Activated naive CD4-positive, alpha-beta T cell treated with anti-CD3 and anti-CD28 coated beads for 36 hours (primary cell): Measurements from ENCODE around the gene CXCL12. TPM values are rescaled to one million over a fixed set of nuclear protein-coding genes. Genes with fewer than 3 reads are reported as not detected.

Experiments
- CTCF ChIA-PET: fragments of 350-600 bp; sonication (Branson Sonifier 250); formaldehyde crosslinking; loops from one replicate; lab custom pipeline; 2021; ENCODE audit warnings: antibody characterized with exemption; lab: Charles Lee
- DNase-seq: peaks from one replicate; pipeline ENCODE4 v3.0.0-alpha.2; 2020
- H3K27ac Mint-ChIP-seq: one replicate; pipeline ENCODE4 v1.8.0; 2021; ENCODE audit warnings: mild to moderate bottlenecking, mixed read lengths
- H3K27me3 Mint-ChIP-seq: one replicate; pipeline ENCODE4 v1.8.0; 2021; ENCODE audit warnings: low read depth, mixed read lengths
- H3K36me3 Mint-ChIP-seq: one replicate; pipeline ENCODE4 v1.8.0; 2021; ENCODE audit warnings: low read depth, mixed read lengths
- H3K4me1 Mint-ChIP-seq: one replicate; pipeline ENCODE4 v1.8.0; 2021; ENCODE audit warnings: low read depth, mixed read lengths
- H3K4me3 Mint-ChIP-seq: one replicate; pipeline ENCODE4 v1.8.0; 2021; ENCODE audit warnings: mild to moderate bottlenecking, moderate library complexity, mixed read lengths
- H3K9me3 Mint-ChIP-seq: one replicate; pipeline ENCODE4 v1.8.0; 2021; ENCODE audit warnings: mixed read lengths
- intact Hi-C: fragments of 100-400 bp; cut with micrococcal nuclease; formaldehyde crosslinking; loops from one replicate; pipeline ENCODE4 v1.15.1; 2023
- total RNA-seq, 2 experiments: library from RNA; stranded (reverse); gene quantifications; one replicate each; pipeline ENCODE4 v1.2.3, GENCODE V29; 2021

The CXCL12 gene
- total RNA-seq, 2 experiments from 2014 or later = not detected

DNA sequence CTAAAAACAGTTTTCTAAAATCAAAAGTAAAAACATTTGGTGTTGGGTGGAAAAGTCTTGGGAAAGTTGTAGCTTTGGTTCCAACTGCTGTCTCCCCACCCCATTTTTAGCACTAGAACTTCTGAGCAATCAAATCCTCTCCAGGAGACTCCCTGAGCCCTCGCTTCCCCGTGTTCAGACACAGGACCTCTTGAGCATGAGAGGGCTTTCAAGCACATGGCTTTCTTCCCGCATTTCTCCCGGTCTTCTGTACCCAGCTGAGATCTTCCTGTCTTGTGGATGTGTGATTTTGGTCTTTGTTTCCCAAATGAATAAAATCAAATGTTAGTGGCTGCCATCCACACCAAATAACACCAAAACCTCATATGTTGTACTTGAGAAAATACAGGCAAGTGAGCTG is 5.0 kb downstream of the CXCL12 start:
- no peaks in the 10 kb centered on the region for H3K9me3 Mint-ChIP-seq
- H3K4me1 Mint-ChIP-seq = no peaks in the 10 kb centered on the region
- H3K27me3 Mint-ChIP-seq = peaks cover 9% of the 10 kb centered on the region
- no peak overlapping the region for H3K4me3 Mint-ChIP-seq
- CTCF ChIA-PET = no interaction called here
- DNase-seq = no peak
- intact Hi-C loops = no loop called here
- H3K27ac Mint-ChIP-seq = no peak overlapping the region
- H3K36me3 Mint-ChIP-seq = no peaks in the 10 kb centered on the region

GRCh38 chr10:44378626-44379025 is 6.3 kb downstream of the CXCL12 start:
- H3K9me3 Mint-ChIP-seq = no peaks in the 10 kb centered on the region
- no peak for DNase-seq
- no peak overlapping the region for H3K27ac Mint-ChIP-seq
- no peak overlapping the region for H3K4me3 Mint-ChIP-seq
- H3K27me3 Mint-ChIP-seq = peaks cover 5% of the 10 kb centered on the region
- H3K4me1 Mint-ChIP-seq = no peaks in the 10 kb centered on the region
- intact Hi-C loops = no loop called here
- CTCF ChIA-PET = no interaction called here
- H3K36me3 Mint-ChIP-seq = no peaks in the 10 kb centered on the region

- no peaks in the 10 kb centered on the region for H3K4me1 Mint-ChIP-seq
- no peaks in the 10 kb centered on the region for H3K27me3 Mint-ChIP-seq
- intact Hi-C loops = no loop called here
- H3K27ac Mint-ChIP-seq = no peak overlapping the region
- no peak for DNase-seq
- CTCF ChIA-PET = interaction anchor here (0.7 kb wide), 1 partner anchor 721 kb away, joined by 3 read pairs; no protein-coding TSS in a partner anchor
- no peaks in the 10 kb centered on the region for H3K9me3 Mint-ChIP-seq
- H3K36me3 Mint-ChIP-seq = no peaks in the 10 kb centered on the region
- H3K4me3 Mint-ChIP-seq = no peak overlapping the region
These were observed 7.1 kb downstream of the CXCL12 start for GRCh38 chr10:44377651-44378310.

GRCh38 chr10:44376472-44377099 is 8.3 kb downstream of the CXCL12 start:
- no peak overlapping the region for H3K4me3 Mint-ChIP-seq
- CTCF ChIA-PET = no interaction called here
- H3K4me1 Mint-ChIP-seq = no peaks in the 10 kb centered on the region
- no peak overlapping the region for H3K27ac Mint-ChIP-seq
- DNase-seq = no peak
- intact Hi-C loops = no loop called here
- no peaks in the 10 kb centered on the region for H3K36me3 Mint-ChIP-seq
- no peaks in the 10 kb centered on the region for H3K9me3 Mint-ChIP-seq
- H3K27me3 Mint-ChIP-seq = peaks cover 2% of the 10 kb centered on the region

- Mint-ChIP-seq H3K4me3 (no peak overlapping the region), H3K36me3 (no peaks in the 10 kb centered on the region), H3K27ac (no peak overlapping the region), H3K27me3 (peaks cover 3% of the 10 kb centered on the region), H3K9me3 (no peaks in the 10 kb centered on the region), H3K4me1 (no peaks in the 10 kb centered on the region)
- CTCF ChIA-PET = no interaction called here
- DNase-seq = no peak
- intact Hi-C loops = no loop called here
These were observed 10.7 kb downstream of the CXCL12 start for GRCh38 chr10:44374155-44374554.

DNA sequence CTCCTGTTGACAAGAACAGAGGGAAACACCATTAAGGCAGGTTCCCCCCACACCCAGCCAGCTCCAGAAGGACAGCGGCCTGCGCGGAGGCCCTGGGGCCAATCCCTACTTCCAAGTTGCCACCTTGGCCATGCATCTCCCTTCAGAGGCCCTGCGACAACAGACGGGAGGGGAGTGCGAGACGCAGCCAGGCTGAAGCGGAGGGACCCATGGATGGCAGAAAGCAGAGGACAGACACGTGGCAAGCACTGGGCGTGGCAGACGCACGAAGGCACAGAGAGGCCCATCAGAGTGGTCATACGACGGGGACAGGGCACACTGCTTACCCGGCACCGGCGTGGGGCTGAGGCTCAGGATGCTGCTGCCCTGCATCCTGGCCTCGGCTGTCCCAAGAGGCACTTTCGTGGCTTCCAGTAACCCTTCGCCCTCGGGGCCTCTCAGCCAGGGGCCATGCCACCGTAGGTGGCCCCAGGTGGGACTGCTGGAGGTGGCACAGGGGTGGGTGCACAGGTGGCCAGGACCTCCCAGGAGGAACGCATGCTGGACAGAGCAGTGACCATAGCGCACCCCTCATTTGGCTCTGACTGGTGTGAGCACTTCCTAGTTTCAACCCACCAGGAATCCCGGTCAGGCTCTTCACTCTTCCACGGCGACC is 11.4 kb downstream of the CXCL12 start:
- H3K9me3 Mint-ChIP-seq = no peaks in the 10 kb centered on the region
- no peak overlapping the region for H3K27ac Mint-ChIP-seq
- H3K4me3 Mint-ChIP-seq = no peak overlapping the region
- no peaks in the 10 kb centered on the region for H3K36me3 Mint-ChIP-seq
- CTCF ChIA-PET = no interaction called here
- intact Hi-C loops = no loop called here
- no peaks in the 10 kb centered on the region for H3K4me1 Mint-ChIP-seq
- H3K27me3 Mint-ChIP-seq = peaks cover 6% of the 10 kb centered on the region
- DNase-seq = no peak

DNA sequence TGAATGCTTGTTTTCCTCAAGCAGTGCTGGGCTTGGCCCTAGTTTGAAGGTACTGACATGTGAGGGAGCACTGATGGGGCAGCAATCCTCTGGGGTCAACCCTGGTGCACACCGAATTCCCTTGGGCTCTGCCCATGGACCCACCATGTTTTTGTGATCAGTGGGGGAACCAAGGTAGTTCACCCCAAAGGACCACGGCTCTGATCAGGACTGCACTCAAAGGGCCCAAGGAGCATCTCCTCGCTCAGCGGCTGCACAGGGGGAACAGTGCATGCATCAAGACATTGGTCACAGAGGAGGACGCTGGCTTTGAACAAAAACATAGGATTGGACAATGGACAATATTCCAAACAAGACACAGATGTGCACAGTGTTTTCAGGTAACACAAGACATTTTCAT is 12.7 kb downstream of the CXCL12 start:
- CTCF ChIA-PET = no interaction called here
- peaks cover 7% of the 10 kb centered on the region for H3K27me3 Mint-ChIP-seq
- H3K4me1 Mint-ChIP-seq = no peaks in the 10 kb centered on the region
- no peaks in the 10 kb centered on the region for H3K36me3 Mint-ChIP-seq
- intact Hi-C loops = no loop called here
- H3K27ac Mint-ChIP-seq = no peak overlapping the region
- DNase-seq = no peak
- no peaks in the 10 kb centered on the region for H3K9me3 Mint-ChIP-seq
- H3K4me3 Mint-ChIP-seq = no peak overlapping the region

DNA sequence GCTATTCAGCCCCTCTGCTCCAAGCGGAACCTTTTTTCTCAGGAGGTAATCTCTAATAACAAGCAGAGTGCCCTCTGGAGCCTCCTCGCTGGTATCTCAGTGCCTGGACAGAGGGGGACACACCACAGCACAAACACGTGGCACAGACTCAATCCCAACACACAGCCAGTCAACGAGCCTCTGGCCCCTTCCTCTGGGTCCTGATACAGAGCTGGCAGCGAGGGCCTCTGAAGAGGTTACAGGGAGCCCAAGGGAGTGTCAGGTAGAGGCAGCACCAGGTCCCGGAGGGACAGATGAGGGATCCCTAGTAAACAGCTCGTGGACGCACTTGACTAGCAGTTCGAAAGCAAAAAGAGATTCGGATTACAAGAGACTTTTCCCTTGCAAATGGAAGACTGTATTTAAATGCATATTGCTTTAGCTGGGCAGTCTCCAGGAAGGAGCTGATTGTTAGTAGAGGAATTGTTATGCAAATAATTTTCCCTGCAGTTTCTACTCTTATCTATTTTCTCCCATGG is 14.1 kb downstream of the CXCL12 start:
- no peak overlapping the region for H3K4me3 Mint-ChIP-seq
- DNase-seq = no peak
- CTCF ChIA-PET = no interaction called here
- no peak overlapping the region for H3K27ac Mint-ChIP-seq
- H3K36me3 Mint-ChIP-seq = no peaks in the 10 kb centered on the region
- intact Hi-C loops = no loop called here
- H3K4me1 Mint-ChIP-seq = no peaks in the 10 kb centered on the region
- no peaks in the 10 kb centered on the region for H3K9me3 Mint-ChIP-seq
- H3K27me3 Mint-ChIP-seq = peaks cover 7% of the 10 kb centered on the region

DNA sequence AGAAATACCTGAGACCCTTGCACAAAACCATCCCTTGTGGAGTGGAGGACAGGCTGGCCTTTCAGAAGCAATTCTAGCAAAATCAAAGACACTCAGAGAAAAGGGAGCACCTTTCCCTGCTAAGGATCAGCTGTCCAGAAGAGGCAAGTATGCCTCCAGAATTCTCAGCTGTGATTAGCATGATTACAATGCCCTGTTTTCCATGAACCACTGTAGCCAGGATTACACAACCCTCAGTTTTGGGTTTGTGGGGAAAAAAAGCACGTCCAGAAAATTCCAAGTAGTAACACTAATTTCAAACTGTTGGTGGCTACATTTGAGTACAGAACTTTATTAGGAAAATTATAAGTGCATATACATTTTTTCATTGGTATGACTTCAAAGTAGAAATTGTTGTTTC is 15.0 kb downstream of the CXCL12 start:
- no peaks in the 10 kb centered on the region for H3K9me3 Mint-ChIP-seq
- no peak for DNase-seq
- intact Hi-C loops = no loop called here
- no peaks in the 10 kb centered on the region for H3K4me1 Mint-ChIP-seq
- H3K27ac Mint-ChIP-seq = no peak overlapping the region
- CTCF ChIA-PET = no interaction called here
- H3K4me3 Mint-ChIP-seq = no peak overlapping the region
- peaks cover 7% of the 10 kb centered on the region for H3K27me3 Mint-ChIP-seq
- H3K36me3 Mint-ChIP-seq = no peaks in the 10 kb centered on the region

- DNase-seq = no peak
- Mint-ChIP-seq H3K36me3 (no peaks in the 10 kb centered on the region), H3K9me3 (no peaks in the 10 kb centered on the region), H3K4me1 (no peaks in the 10 kb centered on the region), H3K4me3 (no peak overlapping the region), H3K27ac (no peak overlapping the region), H3K27me3 (peaks cover 7% of the 10 kb centered on the region)
- CTCF ChIA-PET = no interaction called here
- intact Hi-C loops = no loop called here
These were observed 15.6 kb downstream of the CXCL12 start for GRCh38 chr10:44369296-44369695.

GRCh38 chr10:44368637-44369036 is 16.3 kb downstream of the CXCL12 start:
- intact Hi-C loops = no loop called here
- CTCF ChIA-PET = no interaction called here
- no peak overlapping the region for H3K27ac Mint-ChIP-seq
- H3K9me3 Mint-ChIP-seq = no peaks in the 10 kb centered on the region
- H3K4me1 Mint-ChIP-seq = no peaks in the 10 kb centered on the region
- no peak overlapping the region for H3K4me3 Mint-ChIP-seq
- no peaks in the 10 kb centered on the region for H3K36me3 Mint-ChIP-seq
- DNase-seq = no peak
- peaks cover 7% of the 10 kb centered on the region for H3K27me3 Mint-ChIP-seq

- intact Hi-C loops = no loop called here
- DNase-seq = no peak
- H3K4me1 Mint-ChIP-seq = no peaks in the 10 kb centered on the region
- CTCF ChIA-PET = no interaction called here
- H3K36me3 Mint-ChIP-seq = no peaks in the 10 kb centered on the region
- no peaks in the 10 kb centered on the region for H3K9me3 Mint-ChIP-seq
- peaks cover 7% of the 10 kb centered on the region for H3K27me3 Mint-ChIP-seq
- H3K27ac Mint-ChIP-seq = no peak overlapping the region
- H3K4me3 Mint-ChIP-seq = no peak overlapping the region
These were observed 17.8 kb downstream of the CXCL12 start for GRCh38 chr10:44366941-44367630.
